SHP77 (cell line): Measurements from ENCODE around the gene TNFRSF14.
A peak's percentile ranks its signal among the peaks of the same experiment; 100 is the strongest.
"Not testable (repeated sequence)": the region's sequence is repeated elsewhere in the genome, so short reads cannot be mapped to it uniquely, and the experiment has no call there.

Experiments
- DNase-seq, 2 experiments: peaks; one replicate each; lab custom pipeline; 2025; lab: John Stamatoyannopoulos, UW

Gene TNFRSF14

GRCh38 chr1:2539312-2539907, 16.8 kb upstream of the TNFRSF14 start:
- no peak for DNase-seq

GRCh38 chr1:2540816-2541492, 15.2 kb upstream of the TNFRSF14 start:
- DNase-seq, result no peak

DNA sequence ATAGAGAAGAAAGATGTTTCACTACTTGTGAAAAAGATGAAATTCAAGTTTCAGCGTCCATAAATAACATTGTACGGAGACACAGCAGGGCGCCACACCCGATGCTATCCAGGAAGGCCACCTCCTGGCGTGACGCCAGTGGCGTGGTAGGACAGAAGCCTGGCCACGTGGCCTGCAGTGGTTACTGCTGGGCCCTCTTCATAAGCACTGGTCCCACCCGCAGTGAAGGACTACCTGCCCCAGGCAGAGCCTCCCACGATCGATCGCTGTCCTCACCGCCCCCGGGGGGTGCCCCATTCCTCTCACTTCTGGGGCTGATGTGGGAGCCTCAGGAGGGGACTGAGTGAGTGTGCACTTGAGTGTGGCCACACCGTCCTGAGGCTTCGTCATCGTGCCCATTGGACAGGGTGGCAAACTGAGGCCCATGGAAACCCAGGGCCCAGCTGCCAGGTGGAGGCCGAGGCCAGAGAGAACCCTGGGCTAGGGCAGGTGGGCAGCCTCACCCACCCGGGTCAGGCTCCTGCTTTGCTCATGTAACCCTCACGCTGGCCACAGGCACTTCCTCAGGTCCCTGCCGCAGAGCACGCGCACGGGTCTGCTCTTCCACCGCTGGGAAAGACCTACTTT, 14.4 kb upstream of the TNFRSF14 start:
- peak in 1 of 2 experiments; percentile 22 for DNase-seq

GRCh38 chr1:2542246-2542915, 13.8 kb upstream of the TNFRSF14 start:
- DNase-seq, result no peak

DNA sequence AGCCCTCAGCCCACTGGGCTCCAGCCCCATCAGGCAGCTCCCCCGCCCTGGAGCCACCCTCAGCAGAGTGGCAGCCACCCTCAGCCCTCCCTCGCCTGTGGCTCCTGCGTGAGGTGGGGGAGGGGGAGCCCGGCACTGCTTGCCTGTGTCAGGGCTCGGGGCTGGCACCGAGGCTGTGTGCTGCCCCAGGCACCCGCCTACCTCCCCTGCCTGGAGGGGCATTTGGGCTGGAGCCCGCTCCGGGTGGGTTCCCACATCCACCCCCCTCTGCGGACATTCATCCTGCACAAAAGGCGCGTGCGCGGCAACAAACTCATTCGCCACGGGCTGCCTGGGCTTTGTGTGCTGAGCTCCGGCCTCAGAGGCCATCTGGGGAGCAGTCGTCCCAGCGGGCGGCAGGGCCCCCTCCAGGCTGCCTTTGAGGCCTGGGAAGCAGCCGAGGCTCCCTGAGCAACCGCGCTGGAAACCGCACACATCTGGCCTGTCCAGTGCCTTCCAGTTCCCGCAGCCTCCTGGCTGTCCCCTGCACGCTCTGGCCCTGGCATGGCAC, 12.6 kb upstream of the TNFRSF14 start:
- peak; percentile 30 to 56 for DNase-seq

- DNase-seq, result no peak
These were observed 11.9 kb upstream of the TNFRSF14 start for GRCh38 chr1:2544093-2544874.

GRCh38 chr1:2544875-2545640, 11.1 kb upstream of the TNFRSF14 start:
- DNase-seq, result no peak

DNA sequence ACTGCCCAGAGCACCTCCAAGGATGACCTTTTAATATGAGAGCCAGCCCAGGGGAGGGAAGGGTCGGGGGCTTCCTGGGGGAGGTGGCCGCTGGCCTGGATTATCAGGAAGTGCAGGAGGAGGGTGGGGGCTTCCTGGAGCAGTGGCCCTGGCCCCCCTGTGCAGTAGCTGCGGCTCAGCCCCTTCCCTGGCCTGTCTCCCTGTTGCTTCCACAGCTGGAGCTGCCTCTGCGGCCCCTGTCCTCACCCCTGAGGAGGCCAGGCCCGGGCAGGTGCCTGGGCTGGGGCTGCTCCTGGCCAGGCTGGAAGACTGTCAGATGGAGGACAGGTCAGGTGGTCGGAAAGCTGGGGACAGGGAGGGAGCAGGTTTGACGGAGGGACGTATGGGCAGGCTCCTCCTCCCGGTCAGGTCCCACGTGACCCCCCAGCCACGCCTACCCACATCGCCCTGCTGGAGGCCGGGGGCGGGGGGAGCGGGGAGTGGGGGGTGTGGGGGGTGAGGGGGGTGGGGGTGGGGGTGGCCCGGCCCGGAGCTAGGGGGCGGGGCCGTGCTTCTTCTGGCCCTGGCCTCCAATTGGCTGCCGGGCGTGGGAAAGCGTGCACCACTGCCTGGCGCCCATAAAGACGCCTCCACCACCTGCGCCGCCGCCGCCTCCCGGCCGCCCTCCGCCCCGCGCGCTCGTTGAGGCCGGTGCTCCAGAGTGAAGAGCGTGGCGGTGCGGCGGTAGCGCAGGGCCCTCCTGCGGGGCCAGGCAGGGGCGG, 10.2 kb upstream of the TNFRSF14 start:
- DNase-seq, result peak; percentile 93 to 96

DNA sequence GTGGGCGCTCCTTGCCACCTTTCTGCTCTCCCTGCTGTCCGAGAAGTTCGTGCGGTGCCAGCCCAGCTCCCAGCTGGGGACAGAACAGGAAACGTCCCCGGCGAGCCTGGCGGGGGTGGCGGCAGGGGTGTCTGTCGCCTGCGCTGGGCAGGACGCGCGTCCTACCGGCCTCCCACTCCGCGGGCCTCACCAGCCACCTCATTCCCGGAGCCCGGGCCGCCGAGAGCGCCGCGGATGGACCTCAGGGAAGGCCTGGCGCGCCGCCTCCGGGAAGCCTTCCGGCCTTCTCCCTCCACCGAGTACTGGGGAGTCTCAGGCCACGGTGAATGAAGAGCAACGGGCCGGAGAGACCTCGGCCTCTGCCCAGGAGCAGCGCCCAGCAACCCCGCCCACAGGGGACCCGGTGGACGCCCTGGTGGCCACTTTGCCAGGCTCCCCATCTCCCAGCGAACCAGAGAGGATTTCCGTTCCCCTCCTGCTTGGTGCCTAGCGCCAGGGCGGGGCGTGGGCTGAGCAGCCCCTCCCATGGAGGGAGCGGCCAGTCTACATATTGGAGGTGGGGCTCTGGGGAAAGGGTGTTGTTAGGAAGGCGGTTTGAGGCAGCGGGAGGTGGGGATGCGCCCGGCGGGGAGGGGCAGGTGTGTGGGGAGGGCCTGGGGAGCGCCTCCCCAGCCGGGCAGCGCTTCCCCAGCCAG, 9.5 kb upstream of the TNFRSF14 start:
- peak; percentile 72 to 86 for DNase-seq

DNA sequence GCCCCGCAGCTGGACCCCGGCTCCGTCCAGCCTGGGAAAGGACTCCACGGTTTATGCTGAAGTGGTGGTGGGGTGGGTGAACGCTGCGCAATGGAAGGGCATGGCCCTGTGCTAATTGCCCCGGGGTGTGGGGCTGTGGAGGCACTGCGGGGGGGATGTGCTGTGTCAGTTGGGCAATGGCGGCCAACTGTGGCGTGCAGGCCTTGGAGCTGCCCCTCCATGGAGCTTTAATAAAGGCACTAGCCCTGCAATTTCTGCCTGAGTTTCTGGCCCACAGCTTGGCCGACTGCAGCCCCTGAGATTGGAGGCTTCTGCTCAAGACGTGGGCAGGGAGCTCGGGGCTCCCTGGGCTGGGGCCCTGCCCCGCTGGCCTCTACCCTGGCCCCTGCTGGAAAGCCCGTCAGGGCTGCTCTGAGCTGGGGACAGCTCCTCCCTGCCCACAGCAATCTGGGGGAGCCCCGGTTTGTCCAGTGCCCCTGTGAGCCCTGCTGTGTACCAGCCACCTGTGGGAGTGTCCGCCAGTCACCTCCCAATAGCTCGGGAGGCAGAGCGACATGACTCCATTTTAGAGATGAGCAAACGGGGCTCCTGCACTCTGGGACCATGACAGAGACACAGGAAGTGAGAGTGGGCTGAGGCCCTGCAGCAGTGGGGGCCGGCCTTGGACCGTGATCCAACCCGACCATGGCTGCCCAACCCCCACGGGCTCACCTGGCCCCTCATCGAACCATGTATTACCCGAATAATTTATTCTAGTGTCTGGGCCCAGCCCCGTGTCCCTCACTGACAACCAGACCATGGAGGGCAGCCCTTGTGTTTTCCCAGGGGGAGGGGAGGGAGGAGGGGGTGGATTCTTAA, 8.7 kb upstream of the TNFRSF14 start:
- DNase-seq, result no peak

DNA sequence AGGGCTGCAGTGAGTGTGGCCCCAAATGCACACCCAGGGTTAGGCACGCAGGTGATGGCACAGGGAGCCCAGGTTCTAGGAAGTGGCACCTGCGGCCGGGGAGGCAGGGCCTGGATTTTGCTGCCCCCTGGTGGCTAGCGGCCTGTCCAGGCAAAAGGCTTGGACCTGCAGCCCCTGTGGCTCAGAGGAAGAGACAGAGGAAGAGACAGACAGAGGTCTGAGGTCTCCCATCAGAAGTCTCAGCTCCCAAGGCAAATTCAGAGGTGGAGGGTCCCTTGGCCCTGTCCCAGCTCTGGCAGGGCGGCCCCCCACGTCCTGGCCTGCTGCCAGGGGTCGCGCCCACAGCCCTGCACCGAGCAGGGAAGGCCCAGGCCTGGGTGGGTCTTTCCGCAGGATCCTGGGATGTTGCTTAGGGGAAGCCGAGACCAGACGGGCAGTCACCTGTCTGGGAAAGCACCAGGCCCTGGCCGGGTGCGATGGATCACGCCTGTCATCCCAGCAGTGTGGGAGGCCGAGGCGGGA, 8.0 kb upstream of the TNFRSF14 start:
- DNase-seq, result peak; percentile 66 to 72

GRCh38 chr1:2549367-2550029, 6.7 kb upstream of the TNFRSF14 start:
- DNase-seq, result not testable (repeated sequence)

- not testable (repeated sequence) for DNase-seq
These were observed 5.8 kb upstream of the TNFRSF14 start for GRCh38 chr1:2550309-2550861.

DNA sequence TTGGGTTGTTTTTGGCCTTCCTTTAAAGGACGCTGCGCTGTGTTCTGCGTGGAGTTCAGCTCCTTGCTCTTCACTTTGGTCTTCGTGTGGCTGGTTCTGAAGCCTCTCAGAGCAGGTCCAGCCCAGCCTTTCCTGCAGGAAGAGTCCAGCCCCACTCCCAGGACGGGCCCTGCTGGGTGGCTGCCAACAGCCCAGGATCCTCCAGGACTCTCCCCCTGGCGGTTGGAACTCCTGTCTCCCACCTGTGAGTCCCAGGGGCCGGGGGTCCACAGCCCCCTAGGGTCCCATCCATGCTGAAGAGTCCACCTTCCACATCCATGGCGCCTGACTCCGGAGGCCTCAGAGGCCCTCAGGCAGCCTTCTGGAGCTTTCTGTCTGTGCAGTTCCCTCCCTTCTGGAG, 4.6 kb upstream of the TNFRSF14 start:
- DNase-seq, result not testable (repeated sequence)

DNA sequence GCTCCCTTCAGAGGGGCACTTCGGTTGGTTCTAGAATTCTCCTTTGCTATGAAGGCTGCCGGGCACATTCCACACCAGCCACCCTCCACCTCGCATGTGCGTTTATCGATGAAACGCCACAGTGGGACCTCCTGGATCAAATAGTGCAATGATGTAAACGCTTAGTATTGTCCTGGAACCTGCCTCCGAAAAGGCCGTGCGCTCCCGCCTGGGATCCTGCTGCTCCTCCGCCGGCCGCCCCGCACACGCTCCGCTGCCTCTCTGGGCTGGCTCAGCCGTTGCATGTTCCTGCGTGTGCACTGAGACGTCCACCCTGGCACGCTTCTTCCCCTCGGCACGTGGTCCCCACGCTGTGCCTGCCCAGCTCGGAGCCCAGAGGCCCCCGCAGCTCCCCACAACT, 4.0 kb upstream of the TNFRSF14 start:
- no peak for DNase-seq

GRCh38 chr1:2553076-2553475, 3.1 kb upstream of the TNFRSF14 start:
- not testable (repeated sequence) for DNase-seq

DNA sequence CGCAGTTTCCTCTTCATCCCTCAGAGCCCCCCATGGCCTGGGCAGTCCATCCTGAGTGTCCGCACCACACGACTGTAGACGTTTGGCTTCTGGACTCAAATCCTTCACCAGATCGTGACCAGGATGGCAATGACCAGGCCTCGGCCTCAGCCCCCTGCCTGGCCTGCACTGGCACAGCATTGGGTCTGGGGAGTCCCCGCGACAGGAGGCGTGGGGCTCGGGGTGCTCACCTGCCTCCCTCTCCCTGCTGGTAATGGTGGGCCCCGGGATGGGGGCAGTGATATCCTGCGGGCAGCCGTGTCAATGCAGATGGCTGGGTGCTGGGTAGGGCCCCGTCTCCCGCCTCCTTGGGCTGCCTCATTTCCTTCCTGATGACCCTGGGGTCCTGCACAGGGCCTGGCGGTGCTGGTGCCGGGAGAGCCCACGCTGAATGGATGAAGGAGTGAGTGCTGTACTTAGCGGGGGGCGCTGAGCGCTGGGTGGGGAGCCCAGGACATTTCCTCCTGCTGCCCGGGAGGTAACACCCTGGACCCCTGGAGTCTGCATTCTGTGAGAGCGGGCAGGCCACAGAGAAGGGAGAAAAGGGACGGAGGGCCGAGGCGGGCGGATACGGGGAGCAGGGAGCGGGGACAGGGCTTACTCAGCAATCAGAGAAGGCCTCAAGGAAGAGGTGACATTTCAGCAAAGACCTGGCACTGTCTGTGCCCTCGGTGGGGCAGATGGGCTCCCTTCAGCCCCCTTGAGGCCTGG, 2.1 kb upstream of the TNFRSF14 start:
- DNase-seq, result no peak
